Osteocyte (in vitro differentiated cells): ENCODE data around the gene CCDC93. TPM values are rescaled to one million over a fixed set of nuclear protein-coding genes. Genes with fewer than 3 reads are reported as not detected.

Source experiments
- DNase-seq: peaks from one replicate; pipeline ENCODE4 v3.0.0; 2021; ENCODE audit warnings: mixed read lengths; ENCODE audit not compliant: unreplicated experiment; ENCODE audit errors: extremely low spot score
- H3K27ac Mint-ChIP-seq: one replicate; pipeline ENCODE4 v1.8.0; 2021; ENCODE audit warnings: mild to moderate bottlenecking, mixed read lengths; ENCODE audit not compliant: unreplicated experiment
- H3K27me3 Mint-ChIP-seq: one replicate; pipeline ENCODE4 v1.8.0; 2021; ENCODE audit warnings: mixed read lengths; ENCODE audit not compliant: unreplicated experiment
- H3K36me3 Mint-ChIP-seq: one replicate; pipeline ENCODE4 v1.8.0; 2021; ENCODE audit warnings: mixed read lengths; ENCODE audit not compliant: unreplicated experiment
- H3K4me1 Mint-ChIP-seq: one replicate; pipeline ENCODE4 v1.8.0; 2021; ENCODE audit warnings: mixed read lengths; ENCODE audit not compliant: unreplicated experiment
- H3K4me3 Mint-ChIP-seq: one replicate; pipeline ENCODE4 v1.8.0; 2021; ENCODE audit warnings: mild to moderate bottlenecking, moderate library complexity, mixed read lengths; ENCODE audit not compliant: unreplicated experiment
- H3K9me3 Mint-ChIP-seq: one replicate; pipeline ENCODE4 v1.8.0; 2021; ENCODE audit warnings: mixed read lengths; ENCODE audit not compliant: unreplicated experiment
- total RNA-seq: library from RNA; stranded (reverse); gene quantifications from 2 replicates; pipeline ENCODE4 v1.2.1, GENCODE V29; 2021
- TF ChIP-seq, protein P1 (sequence below): fragments of 200-600 bp; sonication (generic); IDR thresholded peaks from 2 replicates; pipeline ENCODE4 v1.5.0; 2021; ENCODE audit warnings: antibody characterized with exemption, mild to moderate bottlenecking, moderate library complexity

Gene CCDC93
- total RNA-seq, 1 donor from 2014 or later: 23.3 TPM

DNA sequence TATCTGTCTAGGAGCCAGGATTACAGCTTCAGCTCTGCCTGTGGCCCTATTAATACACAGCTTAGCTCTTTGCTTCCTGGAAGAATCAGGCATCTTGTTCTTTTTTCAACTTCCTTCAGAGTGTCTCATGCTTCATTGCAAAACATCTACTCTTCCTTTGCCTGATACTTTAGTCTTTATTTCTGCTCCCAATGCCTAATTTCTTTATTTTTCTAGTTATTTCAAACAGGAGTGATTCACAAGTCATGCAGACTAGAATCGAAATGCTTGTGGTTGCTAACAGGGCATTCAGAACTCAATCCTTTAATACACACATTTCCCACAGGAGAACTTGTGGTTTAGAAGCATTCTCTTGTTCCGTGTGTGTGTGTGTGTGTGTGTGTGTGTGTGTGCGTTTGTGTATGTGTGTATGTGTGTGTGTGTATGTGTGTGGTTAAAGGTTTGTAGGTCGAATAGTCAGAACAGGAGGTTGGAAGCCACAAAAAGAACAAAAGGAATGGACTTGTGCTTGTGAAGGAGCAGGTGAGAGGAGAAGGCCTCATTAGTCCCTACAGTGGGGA is 46.1 kb upstream of the CCDC93 start:
- no peak for DNase-seq
- H3K36me3 Mint-ChIP-seq: no peaks in the 10 kb centered on the region
- TF ChIP-seq, protein P1, sequence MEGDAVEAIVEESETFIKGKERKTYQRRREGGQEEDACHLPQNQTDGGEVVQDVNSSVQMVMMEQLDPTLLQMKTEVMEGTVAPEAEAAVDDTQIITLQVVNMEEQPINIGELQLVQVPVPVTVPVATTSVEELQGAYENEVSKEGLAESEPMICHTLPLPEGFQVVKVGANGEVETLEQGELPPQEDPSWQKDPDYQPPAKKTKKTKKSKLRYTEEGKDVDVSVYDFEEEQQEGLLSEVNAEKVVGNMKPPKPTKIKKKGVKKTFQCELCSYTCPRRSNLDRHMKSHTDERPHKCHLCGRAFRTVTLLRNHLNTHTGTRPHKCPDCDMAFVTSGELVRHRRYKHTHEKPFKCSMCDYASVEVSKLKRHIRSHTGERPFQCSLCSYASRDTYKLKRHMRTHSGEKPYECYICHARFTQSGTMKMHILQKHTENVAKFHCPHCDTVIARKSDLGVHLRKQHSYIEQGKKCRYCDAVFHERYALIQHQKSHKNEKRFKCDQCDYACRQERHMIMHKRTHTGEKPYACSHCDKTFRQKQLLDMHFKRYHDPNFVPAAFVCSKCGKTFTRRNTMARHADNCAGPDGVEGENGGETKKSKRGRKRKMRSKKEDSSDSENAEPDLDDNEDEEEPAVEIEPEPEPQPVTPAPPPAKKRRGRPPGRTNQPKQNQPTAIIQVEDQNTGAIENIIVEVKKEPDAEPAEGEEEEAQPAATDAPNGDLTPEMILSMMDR: no peak
- H3K4me1 Mint-ChIP-seq: no peaks in the 10 kb centered on the region
- no peak overlapping the region for H3K27ac Mint-ChIP-seq
- H3K4me3 Mint-ChIP-seq: no peak overlapping the region
- H3K27me3 Mint-ChIP-seq: peaks cover 36% of the 10 kb centered on the region
- H3K9me3 Mint-ChIP-seq: no peaks in the 10 kb centered on the region

DNA sequence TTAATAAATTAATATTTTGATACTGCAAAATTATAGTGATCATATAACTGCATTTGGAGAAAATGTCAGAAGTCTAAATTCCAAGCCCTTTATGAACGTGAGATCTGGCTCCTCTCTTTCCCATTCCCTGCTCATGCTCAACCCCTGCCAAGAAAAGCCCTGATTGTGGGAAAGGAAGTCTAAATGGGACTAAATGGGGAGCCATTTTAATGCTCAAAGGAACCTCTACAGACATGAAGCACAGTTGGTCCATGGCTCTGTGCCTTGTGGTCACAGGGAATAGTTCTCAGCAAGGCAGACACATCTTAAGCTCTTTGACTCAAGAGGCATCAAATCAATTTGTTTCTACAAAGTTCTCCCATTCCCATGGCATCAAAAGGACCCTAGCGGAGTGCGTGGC is 45.1 kb upstream of the CCDC93 start:
- Mint-ChIP-seq H3K4me3 (no peak overlapping the region), H3K9me3 (no peaks in the 10 kb centered on the region), H3K4me1 (no peaks in the 10 kb centered on the region)

DNA sequence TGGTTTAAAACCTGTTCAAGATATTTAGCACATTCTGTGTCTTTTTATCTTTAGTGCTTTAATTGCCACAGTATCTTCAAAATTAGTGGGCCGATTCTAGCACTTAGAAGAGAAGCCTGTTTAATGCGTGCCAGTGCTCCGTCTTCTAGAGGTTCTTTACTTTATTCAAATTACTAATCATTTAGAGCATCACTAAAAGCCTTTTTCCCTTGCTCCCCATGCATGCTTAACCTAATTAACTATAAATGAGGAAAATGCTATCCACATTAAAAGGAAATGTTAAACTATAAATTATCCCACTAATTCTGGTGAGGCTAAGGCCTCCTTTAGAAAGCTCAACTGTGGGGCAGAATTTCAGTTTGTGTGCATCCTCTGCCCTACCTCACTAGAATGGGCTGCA is 42.9 kb upstream of the CCDC93 start:
- H3K27me3 Mint-ChIP-seq: peaks cover 50% of the 10 kb centered on the region

More for the DNA sequence above, 45.1 kb upstream of the CCDC93 start:
- Mint-ChIP-seq H3K27ac (no peak overlapping the region), H3K36me3 (no peaks in the 10 kb centered on the region), H3K27me3 (peaks cover 42% of the 10 kb centered on the region)
- DNase-seq: no peak
- TF ChIP-seq, protein P1: no peak

DNA sequence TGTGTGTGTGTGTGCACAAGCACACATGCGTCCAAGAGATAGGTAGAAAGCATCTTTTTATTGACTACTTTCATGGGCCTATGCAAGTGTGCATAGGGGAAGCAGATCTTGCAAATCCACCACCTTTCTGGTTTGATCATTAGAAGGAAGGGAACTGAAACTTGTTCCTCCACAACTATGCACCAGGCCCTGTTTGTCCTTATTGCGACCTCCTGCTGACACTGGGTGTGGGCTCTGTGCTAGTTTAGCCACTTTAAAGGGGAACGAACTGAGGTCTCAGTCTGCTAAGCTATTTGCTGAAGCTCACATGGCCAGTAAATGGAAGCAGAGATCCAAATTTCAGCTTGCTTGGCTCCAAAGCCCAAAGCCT is 42.3 kb upstream of the CCDC93 start:
- TF ChIP-seq, protein P1: no peak
- Mint-ChIP-seq H3K27me3 (peaks cover 52% of the 10 kb centered on the region), H3K36me3 (no peaks in the 10 kb centered on the region), H3K27ac (no peak overlapping the region), H3K4me3 (no peak overlapping the region), H3K9me3 (no peaks in the 10 kb centered on the region), H3K4me1 (no peaks in the 10 kb centered on the region)
- DNase-seq: no peak

More for the DNA sequence above, 42.9 kb upstream of the CCDC93 start:
- H3K36me3 Mint-ChIP-seq: no peaks in the 10 kb centered on the region
- H3K4me3 Mint-ChIP-seq: no peak overlapping the region
- TF ChIP-seq, protein P1: no peak
- no peaks in the 10 kb centered on the region for H3K9me3 Mint-ChIP-seq
- no peak for DNase-seq
- no peaks in the 10 kb centered on the region for H3K4me1 Mint-ChIP-seq
- no peak overlapping the region for H3K27ac Mint-ChIP-seq

DNA sequence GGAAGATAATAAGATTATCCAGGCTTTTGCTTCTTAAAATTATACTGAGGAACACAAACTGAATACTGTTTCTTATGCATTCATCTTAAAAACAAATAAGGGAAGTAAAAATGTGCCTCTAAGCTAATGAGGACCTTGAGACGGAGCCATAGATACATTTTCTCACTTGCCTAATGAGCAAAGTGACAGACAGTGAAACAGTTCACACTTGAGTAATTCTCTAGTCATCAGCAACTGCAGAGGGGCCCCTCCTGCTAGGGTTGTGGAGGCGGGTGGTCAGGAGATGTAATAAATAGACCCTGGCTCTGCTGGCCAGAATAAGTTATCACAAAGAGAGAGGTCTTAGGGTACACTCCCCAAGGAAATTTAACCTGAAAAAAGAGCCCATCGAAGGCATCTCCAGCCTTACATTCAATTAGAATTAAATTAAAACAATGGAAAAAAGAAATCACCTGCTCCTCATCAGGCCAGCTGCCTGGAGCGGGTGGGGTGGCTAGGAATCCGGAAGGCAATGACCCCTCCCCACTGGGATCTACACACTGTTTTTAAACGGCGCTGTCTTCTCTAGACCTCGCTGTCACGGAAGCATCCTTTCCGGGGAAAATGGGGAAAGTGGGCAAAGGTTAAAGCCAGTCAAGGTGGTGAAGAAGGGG is 41.8 kb upstream of the CCDC93 start:
- H3K27me3 Mint-ChIP-seq: peaks cover 57% of the 10 kb centered on the region
- H3K36me3 Mint-ChIP-seq: no peaks in the 10 kb centered on the region
- H3K27ac Mint-ChIP-seq: no peak overlapping the region
- no peaks in the 10 kb centered on the region for H3K4me1 Mint-ChIP-seq
- H3K4me3 Mint-ChIP-seq: no peak overlapping the region
- TF ChIP-seq, protein P1: no peak
- no peaks in the 10 kb centered on the region for H3K9me3 Mint-ChIP-seq
- DNase-seq: no peak
